DND-41 (cell line): ENCODE results near the gene CREG2.

Experiments
- EZH2 ChIP-seq: IDR thresholded peaks from 3 replicates; pipeline ENCODE4 v1.6.1; 2012; ENCODE audit warnings: borderline replicate concordance, low read depth, mild to moderate bottlenecking, moderate library complexity, low read length, inconsistent platforms; ENCODE audit not compliant: severe bottlenecking
- TF ChIP-seq, protein P1 (sequence below): IDR thresholded peaks from 2 replicates; pipeline ENCODE4 v1.5.1; 2012; ENCODE audit warnings: borderline replicate concordance, low read length, moderate library complexity, mild to moderate bottlenecking; ENCODE audit not compliant: poor library complexity, severe bottlenecking; ENCODE audit errors: extremely low read depth

GRCh38 chr2:101360232-101360631 lies 27.1 kb downstream of the CREG2 start:
- TF ChIP-seq, protein P1, sequence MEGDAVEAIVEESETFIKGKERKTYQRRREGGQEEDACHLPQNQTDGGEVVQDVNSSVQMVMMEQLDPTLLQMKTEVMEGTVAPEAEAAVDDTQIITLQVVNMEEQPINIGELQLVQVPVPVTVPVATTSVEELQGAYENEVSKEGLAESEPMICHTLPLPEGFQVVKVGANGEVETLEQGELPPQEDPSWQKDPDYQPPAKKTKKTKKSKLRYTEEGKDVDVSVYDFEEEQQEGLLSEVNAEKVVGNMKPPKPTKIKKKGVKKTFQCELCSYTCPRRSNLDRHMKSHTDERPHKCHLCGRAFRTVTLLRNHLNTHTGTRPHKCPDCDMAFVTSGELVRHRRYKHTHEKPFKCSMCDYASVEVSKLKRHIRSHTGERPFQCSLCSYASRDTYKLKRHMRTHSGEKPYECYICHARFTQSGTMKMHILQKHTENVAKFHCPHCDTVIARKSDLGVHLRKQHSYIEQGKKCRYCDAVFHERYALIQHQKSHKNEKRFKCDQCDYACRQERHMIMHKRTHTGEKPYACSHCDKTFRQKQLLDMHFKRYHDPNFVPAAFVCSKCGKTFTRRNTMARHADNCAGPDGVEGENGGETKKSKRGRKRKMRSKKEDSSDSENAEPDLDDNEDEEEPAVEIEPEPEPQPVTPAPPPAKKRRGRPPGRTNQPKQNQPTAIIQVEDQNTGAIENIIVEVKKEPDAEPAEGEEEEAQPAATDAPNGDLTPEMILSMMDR: no peak
- TF ChIP-seq EZH2: no peak
